ENCODE measurements around the gene XPO5.

- no peak for TF ChIP-seq CTCF (IDR thresholded peaks at IDR 0.05)
- TF ChIP-seq POLR2A (IDR thresholded peaks at IDR 0.05) = no peak
Observed at GRCh38 chr6:43500921-43501320, 74.9 kb downstream of the XPO5 start.

Measured in sigmoid colon (tissue), 3 donors.